ENCODE results near the gene NRG4.
"Not testable (repeated sequence)": the region's sequence is repeated elsewhere in the genome, so short reads cannot be mapped to it uniquely, and the experiment has no call there.

Gene NRG4

DNA sequence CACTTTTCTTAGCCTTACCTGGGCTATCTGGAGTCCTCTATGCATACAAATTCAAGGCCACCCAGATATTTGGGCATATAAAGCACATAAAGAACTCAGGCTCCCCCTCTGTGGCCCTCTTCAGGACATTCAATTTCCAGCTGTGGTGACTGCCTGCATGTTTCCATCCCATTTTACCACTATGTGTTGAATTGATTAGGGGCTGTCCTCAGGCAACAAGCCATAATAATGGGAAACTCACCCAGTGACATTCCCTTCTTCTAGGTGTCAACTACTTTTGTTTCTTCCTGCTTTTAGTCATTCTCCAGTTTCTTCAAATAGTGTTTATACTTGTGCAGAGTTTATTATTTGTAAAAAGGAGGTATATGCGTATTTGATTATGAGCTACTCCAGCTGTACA, 18.0 kb downstream of the NRG4 start:
- DNase-seq (ENCODE audit: low read depth in 2 of 2), result no peak

DNA sequence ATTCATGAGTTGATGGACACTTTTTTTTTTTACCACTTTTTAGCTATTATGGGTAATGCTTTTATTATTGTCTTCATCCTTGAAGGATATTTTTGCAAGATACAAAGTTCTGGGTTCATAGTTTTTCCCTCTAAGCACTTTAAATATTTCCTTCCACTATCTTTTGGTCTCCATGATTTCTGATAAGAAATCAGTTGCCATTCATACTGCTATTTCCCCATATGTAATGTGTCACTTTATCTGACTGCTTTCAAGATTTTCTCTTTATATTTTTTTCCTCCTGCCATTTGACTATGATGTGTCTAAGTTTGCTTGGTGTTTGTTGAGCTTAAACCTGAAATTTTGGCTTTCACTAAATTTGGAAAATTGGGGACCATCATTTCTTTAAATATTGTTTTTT, 19.3 kb downstream of the NRG4 start:
- DNase-seq (ENCODE audit: low read depth in 2 of 2), result no peak

DNA sequence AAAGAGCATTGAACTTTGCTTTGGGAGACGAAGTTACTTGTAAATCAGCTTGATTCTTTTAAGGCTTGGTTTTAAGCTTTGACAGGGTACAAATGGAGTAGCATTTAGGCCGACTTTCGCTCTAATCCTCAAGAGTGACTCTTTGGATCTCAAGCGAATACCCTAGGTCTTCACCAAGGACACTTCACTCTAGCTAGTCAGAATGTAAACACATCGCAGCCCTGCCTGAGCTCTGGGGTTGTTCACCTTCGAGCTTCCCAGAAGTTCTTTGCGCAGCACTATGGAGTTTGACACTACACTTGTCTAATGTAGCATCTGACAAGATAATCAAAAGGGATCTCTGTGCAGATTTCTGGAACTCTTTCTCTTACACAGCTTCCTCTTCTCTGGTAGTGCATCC, 22.3 kb downstream of the NRG4 start:
- no peak for DNase-seq (ENCODE audit: low read depth in 2 of 2)

DNA sequence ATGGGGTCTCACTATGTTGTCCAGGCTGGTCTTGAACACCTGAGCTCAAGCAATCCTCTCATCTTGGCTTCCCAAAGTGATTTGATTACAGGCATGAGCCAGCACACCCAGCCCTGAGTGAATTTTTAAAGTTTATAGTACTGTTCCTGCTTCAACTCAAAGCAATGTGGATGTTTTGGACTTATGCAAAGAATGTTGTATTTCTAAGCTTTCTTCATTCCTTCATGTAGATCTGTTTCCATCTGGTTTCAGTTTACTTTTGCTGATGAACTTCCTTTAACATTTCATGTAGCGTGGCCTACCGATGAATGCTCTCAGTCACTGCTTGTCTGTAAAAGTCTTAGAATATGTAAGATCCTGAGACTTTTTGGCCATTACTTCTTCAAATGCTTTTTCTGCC, 23.2 kb downstream of the NRG4 start:
- no peak for DNase-seq (ENCODE audit: low read depth in 2 of 2)

DNA sequence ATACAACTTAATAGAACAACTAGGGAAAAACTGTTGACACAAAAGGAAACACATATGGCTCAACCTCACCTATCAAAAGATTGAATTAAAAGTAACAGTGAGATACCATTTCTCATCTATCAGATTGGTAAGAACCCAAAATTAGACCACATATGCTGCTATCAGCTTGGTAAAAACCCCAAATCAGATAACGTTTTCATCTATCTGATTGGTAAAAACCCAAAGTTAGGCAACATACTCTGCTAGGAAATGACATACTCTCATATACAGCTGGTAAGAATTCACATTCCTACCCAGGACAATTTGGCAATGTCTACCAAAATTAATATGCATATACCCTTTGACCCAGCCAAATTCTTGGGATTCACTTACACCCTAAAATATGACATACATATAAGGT, 26.3 kb downstream of the NRG4 start:
- no peak for DNase-seq (ENCODE audit: low read depth in 2 of 2)

DNA sequence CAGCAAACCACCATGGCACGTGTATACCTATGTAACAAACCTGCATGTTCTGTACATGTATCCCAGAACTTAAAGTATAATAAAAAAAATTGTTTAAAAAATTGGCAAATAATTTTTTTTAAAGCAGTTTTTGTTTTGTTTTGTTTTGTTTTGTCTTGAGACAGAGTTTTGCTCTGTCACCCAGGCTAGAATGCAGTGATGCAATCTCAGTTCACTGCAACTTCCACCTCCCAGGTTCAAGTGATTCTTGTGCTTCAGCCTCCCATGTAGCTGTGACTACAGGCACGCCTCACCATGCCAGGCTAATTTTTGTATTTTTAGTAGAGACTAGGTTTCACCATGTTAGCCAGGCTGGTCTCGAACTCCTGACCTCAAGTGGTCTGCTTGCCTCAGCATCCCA, 27.5 kb downstream of the NRG4 start:
- not testable (repeated sequence) for DNase-seq (ENCODE audit: low read depth in 2 of 2)

DNA sequence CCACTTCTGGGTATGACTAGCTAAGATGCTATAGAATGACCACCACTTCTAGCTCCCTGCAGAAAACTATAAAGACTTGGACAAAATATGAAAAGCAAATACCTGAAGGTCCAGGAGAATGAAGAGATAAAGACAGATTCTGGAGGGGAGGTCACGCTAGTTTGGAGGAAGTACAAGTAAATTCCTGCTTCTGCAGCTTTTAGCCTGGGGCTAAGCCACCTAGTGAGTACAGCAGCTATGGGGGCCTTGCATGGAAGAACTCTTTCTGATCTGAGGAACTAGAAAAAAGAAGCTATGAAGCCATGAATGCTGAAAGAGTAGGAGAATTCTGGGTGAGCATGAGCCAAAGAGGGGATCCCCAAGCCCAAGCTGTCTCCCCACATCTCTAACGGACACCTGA, 29.8 kb downstream of the NRG4 start:
- no peak for DNase-seq (ENCODE audit: low read depth in 2 of 2)

DNA sequence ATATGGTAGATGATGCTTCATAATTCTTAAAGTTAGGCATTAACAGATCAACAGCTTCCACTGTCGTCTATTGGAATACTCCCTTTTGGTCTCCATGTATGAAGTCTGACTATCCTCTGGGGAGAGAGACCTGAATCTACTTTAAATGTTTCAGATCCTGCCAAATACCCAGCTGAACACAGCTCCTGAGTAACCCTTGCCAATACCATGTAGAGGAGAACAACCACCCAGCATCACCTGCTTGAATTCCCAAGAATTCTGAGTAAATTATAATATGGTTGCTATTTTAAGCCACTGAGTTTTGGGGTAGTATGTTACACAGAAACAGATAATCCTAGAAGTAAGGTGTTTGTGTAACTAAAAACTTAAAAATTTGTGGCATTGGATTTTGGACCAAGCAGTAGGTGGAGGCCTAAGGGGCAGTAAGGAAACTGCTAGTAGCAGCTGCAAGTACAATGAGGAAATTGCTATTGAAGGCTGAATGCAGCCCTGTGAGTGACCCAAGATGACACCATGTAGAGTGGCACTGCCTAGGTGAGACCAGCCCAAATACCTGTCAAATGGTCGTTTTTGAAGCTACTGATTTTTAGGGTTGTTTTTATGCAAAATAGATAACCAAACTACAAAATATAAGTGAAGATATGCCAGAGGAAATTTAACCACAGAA, 30.9 kb downstream of the NRG4 start:
- DNase-seq (ENCODE audit: low read depth in 2 of 2), result no peak

DNA sequence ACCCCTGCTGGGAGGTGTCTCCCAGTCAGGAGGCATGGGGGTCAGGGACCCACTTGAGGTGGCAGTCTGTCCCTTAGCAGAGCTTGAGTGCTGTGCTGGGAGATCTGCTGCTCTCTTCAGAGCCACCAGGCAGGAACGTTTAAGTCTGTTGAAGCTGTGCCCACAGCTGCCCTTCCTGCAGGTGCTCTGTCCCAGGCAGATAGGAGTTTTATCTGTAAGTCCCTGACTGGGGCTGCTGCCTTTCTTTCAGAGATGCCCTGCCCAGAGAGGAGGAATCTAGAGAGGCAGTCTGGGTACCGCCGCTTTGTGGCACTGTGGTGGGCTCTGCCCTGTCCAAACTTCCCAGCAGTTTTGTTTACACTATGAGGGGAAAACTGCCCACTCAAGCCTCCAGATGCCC, 35.5 kb downstream of the NRG4 start:
- DNase-seq (ENCODE audit: low read depth in 2 of 2), result not testable (repeated sequence)

DNA sequence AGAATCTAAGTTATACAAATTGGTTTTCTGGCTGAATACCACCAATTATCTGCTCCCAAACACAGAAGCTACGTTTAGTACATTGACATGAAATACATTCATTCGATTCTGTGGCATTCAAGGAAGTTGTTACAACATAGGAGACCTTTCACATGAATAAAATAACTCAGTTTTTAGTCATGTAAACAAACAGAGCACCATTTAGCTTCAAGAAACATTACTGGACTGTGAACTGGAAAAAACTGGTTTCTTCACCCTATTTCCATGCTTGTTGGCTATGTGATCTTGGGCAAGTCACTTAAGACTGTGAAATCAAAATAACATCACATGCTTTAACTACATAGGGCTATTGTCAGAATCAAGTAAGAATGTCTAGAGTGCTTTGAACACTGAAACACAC, 46.2 kb downstream of the NRG4 start:
- DNase-seq (ENCODE audit: low read depth in 2 of 2), result no peak

DNA sequence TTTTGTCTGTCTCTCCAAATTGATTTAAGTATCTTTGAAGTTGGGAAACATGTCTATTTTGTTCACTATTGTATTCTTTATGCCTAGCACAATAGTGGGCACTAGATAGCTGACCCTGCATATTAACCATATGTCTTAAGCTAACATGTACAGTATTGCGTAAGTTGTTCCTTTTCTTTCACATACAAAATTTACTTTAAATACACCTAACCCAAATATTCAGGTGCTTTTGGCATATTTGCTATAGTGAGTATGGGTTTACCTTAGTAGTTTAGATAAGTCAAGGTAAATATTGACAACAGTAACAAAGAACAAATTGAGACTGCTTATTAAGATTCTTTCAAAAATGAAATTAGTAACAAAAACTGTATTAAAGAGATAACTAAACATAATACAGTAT, 50.9 kb downstream of the NRG4 start:
- no peak for DNase-seq (ENCODE audit: low read depth in 2 of 2)

DNA sequence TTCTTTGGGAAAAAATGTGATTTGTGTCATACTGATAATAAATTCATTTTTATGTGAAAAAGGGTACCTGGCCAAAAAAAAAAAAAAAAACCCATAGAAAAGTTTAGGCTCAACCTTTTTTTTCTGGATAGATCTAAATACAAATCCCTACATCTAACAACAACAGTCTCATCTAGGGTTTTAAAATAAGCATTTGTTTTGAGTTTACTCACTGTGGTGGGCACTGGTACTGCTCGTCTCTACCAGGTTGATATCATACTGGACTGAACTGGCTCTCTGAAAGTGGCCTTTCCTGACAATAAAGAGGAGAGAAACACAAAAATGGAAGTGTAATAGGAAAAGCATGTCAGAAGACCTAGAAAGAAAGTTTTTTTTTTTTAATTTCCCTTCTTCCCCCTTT, 56.5 kb downstream of the NRG4 start:
- no peak for DNase-seq (ENCODE audit: low read depth in 2 of 2)

DNA sequence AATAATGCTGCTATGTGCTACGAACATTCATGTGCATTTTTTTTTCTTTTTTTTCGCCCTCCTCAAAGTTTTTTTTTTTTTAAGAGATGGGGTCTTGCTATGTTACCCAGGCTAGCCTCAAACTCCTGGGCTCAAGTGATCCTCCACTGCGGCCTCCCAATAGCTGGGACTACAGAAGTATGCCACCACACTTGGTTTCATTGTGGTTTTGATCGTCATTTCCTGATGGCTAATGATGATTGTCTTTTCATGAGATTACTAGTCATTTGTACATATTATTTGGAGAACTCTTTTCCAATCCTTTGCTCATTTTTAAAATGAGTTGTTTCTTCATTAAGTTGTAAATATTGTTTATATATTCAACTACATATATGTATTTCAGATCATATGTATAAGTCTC, 59.7 kb downstream of the NRG4 start:
- no peak for DNase-seq (ENCODE audit: low read depth in 2 of 2)

DNA sequence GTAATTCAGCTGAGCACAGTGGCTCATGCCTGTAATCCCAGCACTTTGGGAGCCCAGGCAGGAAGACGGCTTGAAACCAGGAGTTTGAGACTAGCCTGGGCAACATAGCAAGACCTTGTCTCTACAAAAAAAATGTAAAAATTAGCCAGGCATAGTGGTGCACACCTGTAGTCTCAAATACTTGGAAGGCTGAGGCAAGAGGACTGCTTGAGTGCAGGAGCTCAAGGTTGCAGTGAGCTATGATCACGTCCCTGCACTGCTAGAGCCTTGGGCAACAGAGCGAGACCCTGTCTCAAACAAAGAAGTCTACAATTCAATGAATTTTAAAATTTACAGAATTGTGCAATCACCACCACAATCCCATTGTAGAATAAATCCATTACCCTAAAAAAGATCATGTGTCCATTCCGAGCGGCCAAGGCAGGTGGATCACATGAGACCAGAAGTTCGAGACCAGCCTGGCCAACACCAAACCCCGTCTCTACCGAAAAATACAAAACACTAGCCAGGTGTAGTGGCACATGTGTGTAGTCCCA, 63.4 kb downstream of the NRG4 start:
- no peak for DNase-seq (ENCODE audit: low read depth in 2 of 2)

DNA sequence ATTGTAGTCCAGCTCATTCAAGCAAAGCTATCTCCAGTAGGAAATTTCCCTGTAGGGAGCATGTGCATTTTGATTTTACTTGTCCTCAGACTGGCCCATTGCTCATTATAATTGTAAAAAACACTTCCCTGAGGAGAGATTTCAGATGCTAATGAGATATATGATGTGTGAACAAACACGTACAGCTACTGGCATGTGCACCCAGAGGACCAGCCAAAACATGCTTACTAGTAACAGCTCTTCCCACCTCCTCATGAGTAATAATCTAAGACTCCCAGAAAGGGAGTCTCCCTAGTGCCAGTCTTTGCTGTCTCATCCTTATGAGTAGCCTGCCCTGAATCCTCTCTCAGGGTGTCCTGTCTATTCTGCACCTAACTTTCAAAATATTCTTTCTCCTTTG, 65.1 kb downstream of the NRG4 start:
- no peak for DNase-seq (ENCODE audit: low read depth in 2 of 2)

DNA sequence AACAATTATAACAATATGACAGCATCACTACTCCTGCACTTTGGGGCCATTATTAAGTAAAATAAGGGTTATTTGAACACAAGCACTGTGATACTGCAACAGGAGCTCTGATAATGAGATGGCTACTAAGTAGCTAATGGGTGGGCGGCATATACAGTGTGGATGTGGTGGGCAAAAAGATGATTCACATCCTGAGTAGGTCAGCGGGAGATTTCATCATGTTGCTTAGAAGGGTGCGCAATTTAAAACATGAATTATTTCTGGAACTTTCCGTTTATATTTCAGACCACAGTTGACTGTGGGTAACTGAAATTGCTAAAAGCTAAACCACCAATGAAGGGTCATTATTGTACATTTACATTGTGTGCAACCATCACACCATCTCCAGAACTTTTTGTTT, 66.3 kb downstream of the NRG4 start:
- DNase-seq (ENCODE audit: low read depth in 2 of 2), result no peak

DNA sequence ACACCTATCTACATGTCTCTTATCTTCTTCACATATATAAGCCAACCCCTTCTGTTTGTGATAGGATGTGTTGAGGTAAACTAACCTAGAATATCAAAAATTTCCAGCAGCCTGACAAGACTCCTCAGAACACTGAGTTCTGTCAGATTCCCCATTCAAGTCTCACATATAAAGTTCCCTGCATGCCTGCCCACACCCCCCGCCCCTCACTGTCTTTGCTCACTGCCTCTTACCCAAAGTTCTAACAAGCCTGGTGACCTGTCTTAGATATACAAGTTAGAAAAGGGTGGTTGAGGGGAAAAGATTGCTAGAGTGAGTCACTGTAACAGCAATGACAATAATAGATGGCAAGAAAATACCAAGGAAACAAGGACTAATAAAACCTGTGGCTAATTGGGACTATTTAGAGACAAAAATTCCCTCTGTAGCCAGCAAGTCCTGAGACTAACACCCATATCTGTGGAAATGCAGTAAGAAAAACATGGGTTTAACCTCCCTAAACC, 68.5 kb downstream of the NRG4 start:
- DNase-seq (ENCODE audit: low read depth in 2 of 2), result no peak

DNA sequence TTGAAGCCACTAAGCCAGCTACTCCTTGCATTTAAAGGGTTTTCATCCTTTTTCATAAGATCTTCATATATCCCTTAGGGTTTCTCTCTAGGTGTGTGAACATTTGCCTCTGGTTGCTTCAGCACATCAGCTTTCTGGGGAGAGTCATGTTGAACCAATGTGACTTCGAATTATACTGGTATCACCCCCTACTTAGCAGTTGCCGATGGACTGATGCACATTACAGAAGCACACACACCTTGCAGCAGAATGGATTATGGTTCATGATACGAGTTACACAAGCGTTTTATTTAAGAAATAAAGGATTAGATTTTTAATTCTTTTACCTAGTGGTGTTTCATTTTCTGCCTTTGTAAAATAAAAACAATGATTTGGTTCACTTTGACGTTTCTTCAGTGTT, 69.0 kb downstream of the NRG4 start:
- no peak for DNase-seq (ENCODE audit: low read depth in 2 of 2)

DNA sequence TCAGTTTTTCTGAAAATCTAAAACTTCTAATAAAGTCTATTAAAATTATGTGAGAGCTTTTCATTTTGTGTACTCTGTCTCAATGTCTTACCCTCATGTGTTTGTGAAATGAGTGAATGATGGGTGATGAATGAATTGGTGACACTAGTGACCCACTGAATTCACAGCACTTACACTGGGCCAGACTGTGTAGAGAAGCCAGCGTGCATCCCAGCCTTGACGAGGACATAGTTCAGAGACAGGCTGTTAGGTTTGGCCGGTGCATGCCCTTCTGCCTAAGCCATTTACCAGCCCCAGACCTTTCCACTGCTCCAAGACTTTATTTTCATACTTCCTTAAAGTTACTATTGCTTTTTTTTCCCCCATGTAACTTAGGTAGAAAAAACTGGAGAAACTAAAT, 69.8 kb downstream of the NRG4 start:
- no peak for DNase-seq (ENCODE audit: low read depth in 2 of 2)

DNA sequence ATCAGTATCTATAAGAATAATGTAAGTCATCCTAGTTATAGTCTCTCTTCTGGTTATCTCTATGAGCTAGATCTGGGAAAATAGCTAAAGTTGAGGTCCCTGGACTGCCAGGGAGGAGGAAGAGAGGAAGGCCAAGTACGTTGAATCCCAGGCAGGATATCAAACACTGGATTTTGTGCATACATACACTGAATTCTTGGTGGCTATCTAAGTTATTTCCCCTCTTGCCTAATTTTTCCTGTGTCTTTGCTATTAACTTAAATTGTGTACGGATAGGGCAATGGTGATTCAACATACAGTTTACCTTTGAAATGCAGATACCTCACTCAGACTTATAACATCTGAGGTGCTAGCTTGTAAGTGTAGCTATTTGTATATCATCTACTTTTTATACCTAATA, 81.4 kb downstream of the NRG4 start:
- DNase-seq (ENCODE audit: low read depth in 2 of 2), result no peak

DNA sequence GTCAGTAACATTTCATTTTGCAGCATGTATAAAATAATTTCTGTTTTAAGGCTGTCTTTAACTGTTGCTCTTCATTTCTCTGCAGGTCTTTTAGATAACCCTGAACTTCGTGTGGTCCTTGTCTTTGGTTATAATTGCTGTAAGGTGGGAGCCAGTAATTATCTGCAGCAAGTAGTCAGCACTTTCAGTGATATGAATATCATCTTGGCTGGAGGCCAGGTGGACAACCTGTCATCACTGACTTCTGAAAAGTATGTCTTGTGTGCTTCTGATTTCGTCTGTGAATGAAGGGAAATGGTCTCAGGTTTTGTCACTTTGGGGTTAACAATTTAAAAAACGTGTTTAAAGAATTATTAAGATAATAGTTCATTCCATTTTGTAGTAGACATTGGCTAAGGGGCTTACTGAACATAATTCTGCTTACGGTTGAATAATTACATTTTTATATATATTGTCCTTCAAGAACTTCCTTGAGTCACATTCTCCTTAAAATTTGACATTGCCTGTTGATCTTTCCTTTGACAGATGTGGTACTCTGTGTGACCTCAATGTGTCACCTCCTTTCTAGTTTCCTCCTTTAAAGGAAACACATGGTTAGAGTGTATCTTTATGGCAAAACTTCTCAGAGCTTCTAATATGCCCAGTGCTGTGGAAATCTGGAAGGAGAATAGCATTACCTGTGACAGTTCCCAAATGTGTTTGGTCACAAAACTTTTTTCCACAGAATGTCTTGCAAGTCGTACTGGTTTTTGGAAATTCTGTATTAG, 82.2 kb downstream of the NRG4 start:
- no peak for DNase-seq (ENCODE audit: low read depth in 2 of 2)

DNA sequence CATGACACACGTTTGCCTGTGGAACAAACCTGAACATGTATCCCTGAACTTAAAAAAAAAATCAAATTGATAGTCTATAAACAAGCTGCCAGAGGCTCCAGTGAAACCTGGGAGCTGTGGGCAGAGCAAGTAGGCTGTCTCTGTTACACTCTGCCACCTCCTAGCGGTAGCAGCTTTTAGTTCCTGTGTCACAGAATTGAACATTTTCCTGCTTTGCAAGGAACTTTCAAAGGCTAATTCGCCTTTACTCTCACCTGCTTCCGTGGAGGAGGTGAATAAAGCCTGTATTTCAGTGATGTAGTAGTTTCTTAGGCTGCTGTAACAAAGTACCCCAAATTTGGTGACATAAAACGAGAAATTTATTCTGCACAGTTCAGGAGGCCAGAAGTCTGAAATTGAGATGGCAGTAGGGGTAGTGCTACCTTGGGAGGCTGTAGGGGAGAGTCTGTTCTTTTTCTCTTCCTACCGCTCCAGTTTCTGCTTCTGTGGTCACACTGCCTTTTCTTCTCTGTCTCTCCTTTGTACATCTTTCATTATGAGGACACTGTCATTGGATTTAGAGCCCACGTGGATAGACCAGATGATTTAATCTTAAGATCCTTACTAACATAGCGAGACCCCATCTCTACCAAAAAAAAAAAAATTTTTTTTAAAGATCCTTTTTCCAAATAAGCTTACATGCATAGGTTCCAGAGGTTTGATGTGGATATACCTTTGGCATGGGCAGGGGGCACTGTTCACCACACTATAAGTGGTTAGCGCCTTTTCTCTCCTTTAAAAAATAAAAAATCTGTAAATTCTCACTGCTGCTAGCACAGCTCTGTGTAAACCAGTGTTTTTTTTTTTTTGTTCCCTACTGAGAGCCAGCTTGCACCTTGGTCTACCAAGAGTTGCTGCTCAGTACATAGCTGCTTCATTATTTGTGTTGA, 83.3 kb downstream of the NRG4 start:
- DNase-seq (ENCODE audit: low read depth in 2 of 2), result no peak

All from stimulated activated CD8-positive, alpha-beta memory T cell treated with anti-CD3 and anti-CD28 coated beads, Interleukin-15, amount 100 ng/mL, for 48 hours (primary cell).